PFSK-1 (cell line): ENCODE results near the gene AOPEP.

ENCODE experiments used
- FOXP2 ChIP-seq: optimal IDR thresholded peaks from 2 replicates; pipeline ENCODE3; 2011; ENCODE audit warnings: borderline replicate concordance, control low read depth, inconsistent platforms; ENCODE audit not compliant: insufficient read depth; ENCODE audit errors: extremely low read length, extremely low read depth
- POLR2AphosphoS5 ChIP-seq: IDR thresholded peaks from 2 replicates; pipeline ENCODE4 v1.6.1; 2012; ENCODE audit warnings: low read depth, mild to moderate bottlenecking, control low read depth, low read length, moderate library complexity
- REST ChIP-seq, 2 experiments: IDR thresholded peaks; 2 replicates each; pipeline versions ENCODE4 v1.6.1 to v1.8.0; 2011 to 2012; ENCODE audit warnings: low read depth in 2 of 2, low read length in 2 of 2, control low read depth in 1 of 2, inconsistent platforms in 1 of 2, mild to moderate bottlenecking in 1 of 2, moderate library complexity in 1 of 2; ENCODE audit not compliant: insufficient read depth in 1 of 2
- SIN3A ChIP-seq: IDR thresholded peaks from 2 replicates; pipeline ENCODE4 v1.6.1; 2012; ENCODE audit warnings: mild to moderate bottlenecking, low read length, moderate library complexity, borderline replicate concordance; ENCODE audit not compliant: insufficient read depth
- TAF1 ChIP-seq: IDR thresholded peaks from 2 replicates; pipeline ENCODE4 v1.6.1; 2012; ENCODE audit warnings: low read length, control low read depth, borderline replicate concordance; ENCODE audit not compliant: insufficient read depth

Gene AOPEP

DNA sequence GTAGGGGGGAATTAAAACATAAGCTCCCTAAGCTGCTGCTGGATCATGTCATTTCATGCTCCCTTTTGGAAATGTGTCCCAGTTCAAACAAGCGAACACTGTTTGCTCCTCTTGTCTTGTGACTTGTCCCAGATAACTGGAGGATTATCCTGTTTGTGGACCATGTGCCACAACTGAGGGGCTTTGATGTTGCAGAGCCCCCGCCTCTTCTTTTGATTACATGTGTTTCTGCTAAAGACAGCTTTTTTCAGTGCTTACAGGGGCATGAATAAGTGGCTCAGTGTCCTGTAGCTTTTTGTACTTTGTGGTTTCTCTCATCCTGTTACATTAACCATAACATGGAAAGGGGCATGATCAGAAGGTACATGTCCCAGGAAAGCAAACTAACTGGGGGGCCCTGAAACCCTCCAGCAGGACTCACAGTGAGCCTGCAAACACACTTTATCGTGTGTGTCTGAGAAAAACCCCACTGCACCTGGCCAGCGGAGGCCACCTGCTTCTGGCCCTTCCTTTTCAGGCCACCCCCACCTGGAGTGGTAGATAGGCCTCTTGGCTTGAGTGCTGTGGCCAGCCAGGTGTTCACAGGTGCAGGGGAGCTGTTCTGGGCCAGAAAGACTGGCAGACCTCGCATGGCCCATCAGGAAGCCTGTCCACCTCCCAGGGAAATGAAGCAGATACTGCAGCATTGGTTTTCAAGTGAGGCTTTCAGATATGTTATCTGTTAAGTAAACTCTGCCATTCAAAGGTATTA, 305.4 kb downstream of the AOPEP start:
- TF ChIP-seq REST (IDR thresholded peaks at IDR 0.05; ENCODE audit: insufficient read depth in 1 of 2, low read depth in 2 of 2, low read length in 2 of 2) (no peak), POLR2AphosphoS5 (no peak), FOXP2 (no peak), TAF1 (no peak), SIN3A (no peak)

DNA sequence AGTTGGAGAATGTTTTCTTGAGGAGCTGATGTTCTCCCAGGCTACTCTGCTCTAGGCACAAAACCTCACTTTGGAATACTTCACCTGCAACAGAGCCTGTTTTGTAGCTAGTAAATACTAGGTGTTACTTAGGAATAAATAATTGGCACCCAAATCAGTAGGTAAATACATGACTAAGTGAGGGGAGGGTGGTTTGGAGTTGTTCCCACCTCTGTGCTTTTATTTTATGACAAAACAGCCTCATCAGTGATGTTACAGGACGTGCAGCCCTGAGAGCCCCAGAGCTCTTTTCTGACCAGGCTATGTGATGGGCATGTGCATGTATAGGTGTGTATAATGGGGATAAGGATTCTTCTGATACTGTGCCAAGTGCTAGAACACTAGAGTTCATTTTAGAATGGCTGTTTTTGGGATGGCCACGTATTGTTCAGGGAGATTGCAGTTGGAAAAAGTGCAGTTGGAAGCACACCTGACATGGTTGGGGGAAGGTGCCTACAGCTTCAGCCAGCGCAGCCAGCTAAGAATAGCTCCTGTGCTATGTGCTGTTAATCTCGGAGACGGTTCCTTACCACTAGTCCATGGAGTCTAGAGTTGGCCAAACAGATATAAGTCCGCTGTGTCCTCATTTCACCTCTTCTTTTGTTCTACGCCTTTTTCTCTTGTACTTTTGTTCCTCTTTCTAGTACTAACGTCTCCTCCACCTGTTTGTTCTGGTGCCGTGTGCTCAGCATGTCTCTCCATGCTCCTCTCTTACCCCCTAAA, 306.3 kb downstream of the AOPEP start:
- no peak for TF ChIP-seq POLR2AphosphoS5
- no peak for TF ChIP-seq FOXP2
- no peak for TF ChIP-seq TAF1
- no peak for TF ChIP-seq SIN3A
- TF ChIP-seq REST (IDR thresholded peaks at IDR 0.05; ENCODE audit: insufficient read depth in 1 of 2, low read depth in 2 of 2, low read length in 2 of 2): no peak

GRCh38 chr9:95035846-95036245, 309.3 kb downstream of the AOPEP start:
- no peak for TF ChIP-seq SIN3A
- no peak for TF ChIP-seq TAF1
- no peak for TF ChIP-seq FOXP2
- TF ChIP-seq POLR2AphosphoS5: no peak
- no peak for TF ChIP-seq REST (IDR thresholded peaks at IDR 0.05; ENCODE audit: insufficient read depth in 1 of 2, low read depth in 2 of 2, low read length in 2 of 2)

- no peak for TF ChIP-seq SIN3A
- TF ChIP-seq POLR2AphosphoS5: no peak
- TF ChIP-seq TAF1: no peak
- no peak for TF ChIP-seq REST (IDR thresholded peaks at IDR 0.05; ENCODE audit: insufficient read depth in 1 of 2, low read depth in 2 of 2, low read length in 2 of 2)
- TF ChIP-seq FOXP2: no peak
These were observed 310.2 kb downstream of the AOPEP start for GRCh38 chr9:95036676-95037075.
